HepG2 (cell line): ENCODE measurements around the gene PHKG2. TPM values are rescaled to one million over a fixed set of nuclear protein-coding genes. Genes with fewer than 3 reads are reported as not detected.
A peak's percentile ranks its signal among the peaks of the same experiment; 100 is the strongest.

Source experiments
- ATAC-seq: fragments of 200-7000 bp; cut with Tn5 transposase; 3 replicates; pipeline ENCODE4 v1.9.1; 2020; ENCODE audit warnings: mild to moderate bottlenecking, moderate library complexity
- BruUV-seq: library from RNA; stranded (reverse); fragments of 400-500 nt; replicated peaks from 2 replicates; lab custom pipeline; 2021; lab: Mats Ljungman, UMichigan
- CTCF ChIA-PET: fragments of 300-600 bp; formaldehyde crosslinking; extraction: SDS; loops from one replicate; lab custom pipeline; 2021; ENCODE audit warnings: low total read pairs, inconsistent platforms, low intra/inter-chr PET ratio; lab: Yijun Ruan, JAX
- POLR2A ChIA-PET: fragments of 350-600 bp; sonication (Branson Sonifier 250); formaldehyde crosslinking; loops from one replicate; lab custom pipeline; 2020; ENCODE audit warnings: antibody characterized with exemption, inconsistent platforms; lab: Yijun Ruan, JAX
- DNase-seq: peaks from one replicate; pipeline ENCODE4 v3.0.0-alpha.2; 2015; ENCODE audit warnings: low spot score
- FAIRE-seq: peaks from 3 replicates; lab custom pipeline; 2011; peaks lifted over from hg19 to GRCh38; lab: Jason Lieb, UNC
- H2AFZ ChIP-seq: one replicate; pipeline ENCODE4 v1.6.1; 2011; ENCODE audit warnings: low read length, inconsistent platforms
- H3K27ac ChIP-seq: fragments of 300-600 bp; 3 replicates; pipeline ENCODE4 v1.8.0; 2011; ENCODE audit warnings: mixed run types, mild to moderate bottlenecking, mixed read lengths, low read length, inconsistent platforms; ENCODE audit not compliant: insufficient read depth; ENCODE audit errors: extremely low read length
- H3K27me3 ChIP-seq, 2 experiments: fragments of 200-600 bp in 1 of 2; 2 replicates in 1 of 2; 3 replicates in 1 of 2; pipeline versions ENCODE4 v1.6.0 to v1.8.0; 2011; ENCODE audit warnings: low read length in 2 of 2, mild to moderate bottlenecking in 2 of 2, moderate library complexity in 2 of 2, inconsistent platforms in 1 of 2; ENCODE audit not compliant: insufficient read depth in 2 of 2, control insufficient read depth in 1 of 2
- H3K36me3 ChIP-seq, 2 experiments: fragments of 200-600 bp in 1 of 2; replicated peaks in 1 of 2; 2 replicates in 1 of 2; 3 replicates in 1 of 2; pipeline versions ENCODE4 v1.5.1 to v1.8.0; 2011; ENCODE audit warnings: low read length in 2 of 2, inconsistent platforms in 1 of 2; ENCODE audit not compliant: insufficient read depth in 2 of 2, control insufficient read depth in 1 of 2
- H3K4me1 ChIP-seq: 2 replicates; pipeline ENCODE4 v1.5.1; 2012; ENCODE audit warnings: low read length, inconsistent platforms; ENCODE audit not compliant: insufficient read depth
- H3K4me2 ChIP-seq: 2 replicates; pipeline ENCODE4 v1.6.0; 2011; ENCODE audit warnings: low read depth, low read length, inconsistent platforms
- H3K4me3 ChIP-seq, 3 experiments: fragments of 200-600 bp in 1 of 3; sonication (generic), shearing (Covaris generic) in 1 of 3; replicated peaks in 1 of 3; 2 replicates each; pipeline ENCODE4 v1.5.1; 2011 to 2016; ENCODE audit warnings: low read length in 3 of 3, inconsistent platforms in 2 of 3, low read depth in 2 of 3, mild to moderate bottlenecking in 2 of 3, control low read depth in 1 of 3, mixed read lengths in 1 of 3; ENCODE audit not compliant: insufficient read depth in 1 of 3
- H3K79me2 ChIP-seq: one replicate; pipeline ENCODE4 v1.6.1; 2011; ENCODE audit warnings: low read length, inconsistent platforms; ENCODE audit not compliant: insufficient read depth
- H3K9ac ChIP-seq: 2 replicates; pipeline ENCODE4 v1.6.0; 2011; ENCODE audit warnings: mild to moderate bottlenecking, low read depth, low read length, inconsistent platforms; ENCODE audit not compliant: insufficient read depth
- H3K9me3 ChIP-seq: 2 replicates; pipeline ENCODE4 v1.5.1; 2012; ENCODE audit warnings: mild to moderate bottlenecking, low read length
- H4K20me1 ChIP-seq: 2 replicates; pipeline ENCODE4 v1.6.0; 2011; ENCODE audit warnings: inconsistent platforms, mild to moderate bottlenecking, low read length, moderate library complexity; ENCODE audit not compliant: insufficient read depth
- AGO2 ChIP-seq: fragments of 200-400 bp; formaldehyde crosslinking; optimal IDR thresholded peaks from 2 replicates; pipeline ENCODE3; 2017; ENCODE audit warnings: mild to moderate bottlenecking, low read depth, low read length, moderate library complexity
- EED ChIP-seq: sonication (generic); formaldehyde crosslinking; IDR thresholded peaks from 2 replicates; pipeline ENCODE4 v1.5.0; 2020; ENCODE audit warnings: mild to moderate bottlenecking, missing genetic modification reagents
- HNF4A ChIP-seq: sonication (generic); formaldehyde crosslinking; IDR thresholded peaks from 2 replicates; pipeline ENCODE4 v1.4.0; 2020; ENCODE audit warnings: missing genetic modification reagents
- MEIS1 ChIP-seq: sonication (generic); formaldehyde crosslinking; IDR thresholded peaks from 2 replicates; pipeline ENCODE4 v1.9.0; 2021; ENCODE audit warnings: mild to moderate bottlenecking, missing genetic modification reagents, moderate library complexity, borderline replicate concordance
- POLR2G ChIP-seq: fragments of 200-400 bp; formaldehyde crosslinking; IDR thresholded peaks from 2 replicates; pipeline ENCODE4 v1.6.1; 2018; ENCODE audit warnings: mild to moderate bottlenecking, low read depth, low read length, moderate library complexity
- ZNF770 ChIP-seq: sonication (generic); formaldehyde crosslinking; IDR thresholded peaks from 2 replicates; pipeline ENCODE4 v1.5.0; 2020; ENCODE audit warnings: mild to moderate bottlenecking, missing genetic modification reagents
- WGBS: methylation state at CpG from one replicate; pipeline ENCODE4 v1.1.6; 2017; ENCODE audit warnings: low lambda C conversion rate; 5-methylcytosine and 5-hydroxymethylcytosine counted together
- in situ Hi-C: cut with HindIII; loops from 2 replicates; pipeline ENCODE4 v1.10.0; 2017; ENCODE audit warnings: low pct_unique_long_range_greater_than_20kb; ENCODE audit not compliant: extremely low pct_ligation_motif_present
- intact Hi-C: fragments of 100-400 bp; cut with micrococcal nuclease; formaldehyde crosslinking; loops from one replicate; pipeline ENCODE4 v1.10.0; 2022; ENCODE audit not compliant: unreplicated experiment
- polyA plus RNA-seq, 8 experiments: library from polyadenylated mRNA; depleted of rRNA in 3 of 8; stranded (reverse) in 7 of 8; unstranded in 1 of 8; fragments of >200 nt; fragmentation: Illumina TruSeq in 4 of 8; extraction: Trizol in 4 of 8; gene quantifications; 2 replicates each; pipeline versions ENCODE4 v1.2.1 to v1.2.3, GENCODE V29; 2011 to 2016; ENCODE audit warnings: low read depth in 4 of 8, missing spikeins in 1 of 8, mixed read lengths in 1 of 8; ENCODE audit not compliant: insufficient read depth in 1 of 8
- total RNA-seq, 5 experiments: library from RNA; depleted of rRNA; stranded (reverse); fragments of >200 nt; fragmentation: Illumina TruSeq; extraction: Trizol; gene quantifications; 2 replicates each; pipeline ENCODE4 v1.2.3, GENCODE V29; 2016; ENCODE audit warnings: low read depth in 1 of 5

Gene PHKG2
- total and polyA plus RNA-seq, 2 of the 13 experiments (the other 11 are each of a cell fraction or from before 2014, with no cell fraction given) = 37.4 to 42.1 TPM

GRCh38 chr16:30728899-30729672, 19.1 kb upstream of the PHKG2 start:
- in situ Hi-C loops (no loop called here), intact Hi-C loops (no loop called here)
- H3K79me2 ChIP-seq = no peaks in the 10 kb centered on the region
- H3K4me2 ChIP-seq = no peak overlapping the region
- H3K27me3 ChIP-seq = no peaks in the 10 kb centered on the region
- H3K4me3 ChIP-seq = no peak overlapping the region
- FAIRE-seq = no peak
- ChIA-PET CTCF (no interaction called here), POLR2A (interaction anchor here (2.9 kb wide), 1 partner anchor 19 kb away, joined by 14 read pairs; the partner anchor contains the start of gene PHKG2)
- TF ChIP-seq ZNF770 (CRISPR knock-in tag) = no peak
- no peak for TF ChIP-seq EED (CRISPR knock-in tag)
- TF ChIP-seq HNF4A (CRISPR knock-in tag) = no peak
- 0 out of 2 replicates have a peak, but pooled peaks have one; percentile 15 for TF ChIP-seq POLR2G
- TF ChIP-seq AGO2 = peak; percentile 75
- no peak for TF ChIP-seq MEIS1
- H2AFZ ChIP-seq = no peak overlapping the region
- no peak overlapping the region for H3K9ac ChIP-seq
- no peak; the same call in 2 of the 3 replicates for ATAC-seq
- WGBS = 98% methylated on average over 17 of the region's 17 CpGs
- no TSS peak for BruUV-seq
- H3K9me3 ChIP-seq = no peaks in the 10 kb centered on the region
- no peak overlapping the region for H3K27ac ChIP-seq
- no peak for DNase-seq
- H4K20me1 ChIP-seq = no peaks in the 10 kb centered on the region
- peaks cover 50 to 75% of the 10 kb centered on the region in 2 experiments for H3K36me3 ChIP-seq
- H3K4me1 ChIP-seq = no peaks in the 10 kb centered on the region
